Heart right ventricle (tissue), 16 donors: ENCODE data around the gene HS6ST3. TPM values are rescaled to one million over a fixed set of nuclear protein-coding genes. Genes with fewer than 3 reads are reported as not detected.

Experiments used
- ATAC-seq, 8 donors: fragments of 200-7000 bp; cut with Tn5 transposase; one replicate each; pipeline ENCODE4 v1.9.1; 2020; ENCODE audit warnings: mild to moderate bottlenecking in 8 of 8, moderate library complexity in 8 of 8, moderate number of reproducible peaks in 1 of 8
- DNase-seq, 2 donors: peaks; one replicate each; pipeline ENCODE4 v3.0.0-alpha.2; 2020
- H3K27ac ChIP-seq, 10 donors: fragments of 200-600 bp; sonication (generic) in 2 of 10; one replicate each; pipeline versions ENCODE4 v1.5.0 to v1.8.0; 2020 to 2022; ENCODE audit warnings: mild to moderate bottlenecking in 3 of 10
- H3K27me3 ChIP-seq, 7 donors: fragments of 200-600 bp; one replicate each; pipeline ENCODE4 v1.8.0; 2021 to 2022; ENCODE audit warnings: mild to moderate bottlenecking in 2 of 7
- H3K36me3 ChIP-seq, 9 donors: fragments of 200-600 bp; sonication (generic) in 1 of 9; one replicate each; pipeline versions ENCODE4 v1.5.0 to v1.8.0; 2020 to 2022; ENCODE audit warnings: mild to moderate bottlenecking in 2 of 9
- H3K4me1 ChIP-seq, 9 donors: fragments of 200-600 bp; sonication (generic) in 1 of 9; one replicate each; pipeline versions ENCODE4 v1.5.0 to v1.8.0; 2020 to 2022; ENCODE audit warnings: mild to moderate bottlenecking in 4 of 9
- H3K4me3 ChIP-seq, 10 donors: fragments of 200-600 bp; sonication (generic) in 2 of 10; one replicate each; pipeline versions ENCODE4 v1.5.0 to v1.8.0; 2020 to 2022; ENCODE audit warnings: mild to moderate bottlenecking in 7 of 10, moderate library complexity in 2 of 10
- H3K9me3 ChIP-seq, 11 donors: fragments of 200-600 bp in 10 of 11; sonication (generic) in 2 of 11; one replicate each; pipeline versions ENCODE4 v1.5.0 to v1.8.0; 2013 to 2022; ENCODE audit warnings: mild to moderate bottlenecking in 2 of 11, control low read depth in 1 of 11, moderate library complexity in 1 of 11
- WGBS, 2 donors: extraction: QIAGEN DNeasy Blood & Tissue Kit; methylation state at CpG; one replicate each; pipeline ENCODE4 v1.1.7; 2013; ENCODE audit warnings: inconsistent platforms in 1 of 2; 5-methylcytosine and 5-hydroxymethylcytosine counted together
- intact Hi-C, 10 donors: fragments of 100-400 bp; cut with DNase I; formaldehyde crosslinking; loops; one replicate each; pipeline versions ENCODE4 v1.11.1 to v1.14.2; 2022
- polyA plus RNA-seq, 2 donors: library from polyadenylated mRNA; stranded (reverse); fragments of 200-250 nt; gene quantifications; one replicate each; pipeline ENCODE4 v1.2.3, GENCODE V29; 2013
- total RNA-seq, 10 donors: library from RNA; stranded (reverse); fragmentation: NEBNext Ultra II Directional in 3 of 10; extraction: Animal tissue kit (Norgen Biotek cat#: 25700) in 3 of 10; gene quantifications; one replicate each; pipeline versions ENCODE4 v1.2.1 to v1.2.4, GENCODE V29; 2021 to 2023
- TF ChIP-seq, protein P1 (sequence below), 9 donors: fragments of 200-600 bp; sonication (generic) in 2 of 9; IDR thresholded peaks; one replicate each; pipeline versions ENCODE4 v1.5.0 to v1.8.0; 2021 to 2022; ENCODE audit warnings: antibody characterized with exemption in 9 of 9, mild to moderate bottlenecking in 5 of 9, moderate library complexity in 1 of 9
- donor health status: Arrhythmogenic right ventricular cardiomyopathy.
- donor health status: ischemic (EF 13 %, LVEDD 7.1; RV severe dilation, severe dysfunction).
- donor health status: healthy with polysubstance abuse.
- donor health status: DM: no; HTN: yes; CAD: no.
- donor health status: DM: no; HTN: no; CAD: no.
- donor health status: ischemic (EF 25% LVEDD 6.9; RV normal size, moderate dysfunction).
- donor health status: ischemic (EF 25% LVEDD 5.7; RV mildly dilated, moderate dysfunction).
- donor health status: healthy.
- donor health status: DM: yes; HTN: yes; CAD: no.
- donor health status: Ischemic cardiomyopathy.
- donor health status: ischemic (EF 35%, LVEDD 5.7; RV mildly dilated, moderate dysfunction).
- donor health status: nonischemic (EF 11% LVEDD 7.7; RV severe dilation, severe dysfunction).
- donor health status: DM: yes; HTN: yes; CAD: no.
- donor health status: PGD.
- donor health status: ischemic (EF 29% LVEDD 5.4; RV normal size, mild dysfunction).
- donor health status: nonischemic (EF 23%, LVEDD 6.1; RV moderate dilation, normal function).

The HS6ST3 gene
- total and polyA plus RNA-seq, 12 donors = 0.01 to 7.6 (median 1.2) TPM

DNA sequence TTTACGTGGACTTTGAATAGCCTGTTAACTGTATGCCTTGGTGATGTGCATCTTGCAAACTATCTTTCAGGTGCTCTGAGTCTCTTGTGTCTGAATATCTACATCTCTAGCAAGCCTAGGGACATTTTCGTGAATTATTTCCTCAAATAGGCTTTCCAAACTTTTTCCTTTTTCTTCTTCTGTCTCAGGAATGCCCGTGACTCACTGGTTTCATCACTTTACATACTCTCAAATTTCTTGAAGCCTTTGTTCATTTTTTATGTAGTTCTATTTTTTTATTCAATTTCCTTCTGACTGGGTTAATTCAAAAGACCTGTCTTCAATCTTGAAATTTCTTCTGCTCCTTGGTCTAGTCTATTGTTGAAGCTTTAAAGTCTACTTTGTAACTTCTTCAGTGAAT is 572.1 kb downstream of the HS6ST3 start:
- Histone ChIP-seq H3K36me3 (no peaks in the 10 kb centered on the region), H3K4me3 (no peak overlapping the region), H3K27me3 (no peaks in the 10 kb centered on the region), H3K4me1 (no peaks in the 10 kb centered on the region), H3K9me3 (peaks cover 0 to 36% (median 10%) of the 10 kb centered on the region in 11 donors), H3K27ac (no peak overlapping the region)
- intact Hi-C loops = no loop called here
- no peak for ATAC-seq
- TF ChIP-seq, protein P1, sequence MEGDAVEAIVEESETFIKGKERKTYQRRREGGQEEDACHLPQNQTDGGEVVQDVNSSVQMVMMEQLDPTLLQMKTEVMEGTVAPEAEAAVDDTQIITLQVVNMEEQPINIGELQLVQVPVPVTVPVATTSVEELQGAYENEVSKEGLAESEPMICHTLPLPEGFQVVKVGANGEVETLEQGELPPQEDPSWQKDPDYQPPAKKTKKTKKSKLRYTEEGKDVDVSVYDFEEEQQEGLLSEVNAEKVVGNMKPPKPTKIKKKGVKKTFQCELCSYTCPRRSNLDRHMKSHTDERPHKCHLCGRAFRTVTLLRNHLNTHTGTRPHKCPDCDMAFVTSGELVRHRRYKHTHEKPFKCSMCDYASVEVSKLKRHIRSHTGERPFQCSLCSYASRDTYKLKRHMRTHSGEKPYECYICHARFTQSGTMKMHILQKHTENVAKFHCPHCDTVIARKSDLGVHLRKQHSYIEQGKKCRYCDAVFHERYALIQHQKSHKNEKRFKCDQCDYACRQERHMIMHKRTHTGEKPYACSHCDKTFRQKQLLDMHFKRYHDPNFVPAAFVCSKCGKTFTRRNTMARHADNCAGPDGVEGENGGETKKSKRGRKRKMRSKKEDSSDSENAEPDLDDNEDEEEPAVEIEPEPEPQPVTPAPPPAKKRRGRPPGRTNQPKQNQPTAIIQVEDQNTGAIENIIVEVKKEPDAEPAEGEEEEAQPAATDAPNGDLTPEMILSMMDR (IDR thresholded peaks at IDR 0.05) = no peak
- DNase-seq = no peak
- 75 to 80% methylated on average over 3 of the region's 3 CpGs for WGBS, 2 donors

DNA sequence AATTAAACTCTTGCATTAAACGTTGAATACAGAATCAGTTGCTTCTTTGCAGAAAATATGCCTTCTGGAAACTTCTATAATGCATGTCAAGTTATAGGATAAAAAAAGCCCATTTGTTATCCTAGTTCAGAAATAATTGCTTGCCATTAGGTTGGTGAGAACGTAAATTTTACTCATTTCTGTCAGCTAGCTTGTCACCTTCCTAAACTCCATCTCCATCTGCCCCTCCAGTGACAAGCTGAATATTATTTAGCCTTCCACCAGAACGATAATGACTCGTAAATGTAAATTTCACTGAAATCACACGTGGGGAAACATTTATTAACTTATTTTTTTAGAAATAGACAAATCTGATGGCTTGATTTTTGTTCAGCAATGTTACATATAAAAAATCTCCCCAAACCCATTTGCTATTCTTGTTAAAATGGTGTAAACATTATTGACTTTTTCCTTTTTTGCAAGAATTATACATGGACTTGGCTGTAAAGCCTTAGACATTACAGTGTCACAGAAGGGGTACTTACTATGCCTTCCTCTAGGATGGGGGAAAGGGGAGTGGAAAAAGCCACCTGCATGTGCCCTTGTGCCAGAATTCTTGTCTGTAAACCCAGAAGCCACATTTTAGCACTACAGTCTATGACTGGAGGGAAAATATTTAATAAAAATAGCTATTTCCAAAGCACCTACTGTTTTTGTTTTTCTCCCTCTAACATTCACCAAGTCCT is 577.5 kb downstream of the HS6ST3 start:
- DNase-seq (no peak), ATAC-seq (no peak)
- Histone ChIP-seq H3K4me3 (no peak overlapping the region), H3K27me3 (no peaks in the 10 kb centered on the region), H3K9me3 (peaks cover 0 to 10% (median 0%) of the 10 kb centered on the region in 11 donors), H3K4me1 (no peaks in the 10 kb centered on the region), H3K27ac (no peak overlapping the region), H3K36me3 (no peaks in the 10 kb centered on the region)
- WGBS, 2 donors = 78 to 81% methylated on average over 5 of the region's 5 CpGs
- intact Hi-C loops = no loop called here
- TF ChIP-seq, protein P1 (IDR thresholded peaks at IDR 0.05) = no peak

DNA sequence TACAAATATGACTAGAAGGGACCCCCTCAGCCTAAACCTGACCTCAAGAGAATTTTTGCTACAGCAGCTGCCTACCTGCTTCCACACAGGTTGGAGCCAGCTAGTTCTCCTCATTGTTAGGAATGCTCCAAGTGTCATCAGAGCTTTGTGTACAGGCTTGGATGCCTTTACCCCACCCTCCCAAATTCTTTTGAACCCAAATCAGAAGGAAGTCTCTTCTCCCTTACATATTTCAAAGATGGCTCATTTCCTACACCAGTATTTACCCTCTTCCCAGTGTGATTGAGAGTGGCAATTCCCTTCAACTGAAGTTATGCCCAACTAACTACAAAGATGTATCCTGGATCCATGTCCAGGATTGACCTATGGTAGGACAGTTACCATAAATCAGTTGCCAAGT is 581.2 kb downstream of the HS6ST3 start:
- no peak for DNase-seq
- H3K36me3 ChIP-seq = no peaks in the 10 kb centered on the region
- H3K9me3 ChIP-seq = peaks cover 0 to 8% (median 0%) of the 10 kb centered on the region in 11 donors
- H3K4me1 ChIP-seq = no peaks in the 10 kb centered on the region
- H3K27me3 ChIP-seq = no peaks in the 10 kb centered on the region
- no peak overlapping the region for H3K27ac ChIP-seq
- intact Hi-C loops = no loop called here
- no peak overlapping the region for H3K4me3 ChIP-seq
- TF ChIP-seq, protein P1 (IDR thresholded peaks at IDR 0.05) = no peak
- no peak for ATAC-seq

DNA sequence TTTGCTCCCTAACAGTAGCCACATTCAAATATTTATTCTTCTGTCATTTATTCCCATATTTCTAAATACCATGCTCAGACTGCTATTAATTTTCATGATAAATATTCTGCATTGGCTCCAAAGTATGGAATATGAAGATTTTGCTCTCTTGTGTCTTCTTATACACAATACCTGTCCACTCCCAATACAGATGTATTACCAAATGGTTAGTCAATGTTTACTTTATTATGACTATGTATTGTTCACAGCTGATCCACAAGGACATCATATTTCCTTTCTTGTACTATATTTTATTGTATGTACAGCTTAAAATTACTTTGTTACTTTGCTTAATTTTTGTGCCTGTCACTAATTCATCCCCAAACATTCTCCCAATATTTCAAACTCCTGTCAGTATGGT is 582.1 kb downstream of the HS6ST3 start:
- ATAC-seq = no peak

More for the DNA sequence above, 582.1 kb downstream of the HS6ST3 start:
- Histone ChIP-seq H3K27me3 (no peaks in the 10 kb centered on the region), H3K9me3 (peaks cover 0 to 8% (median 0%) of the 10 kb centered on the region in 11 donors), H3K27ac (no peak overlapping the region), H3K4me3 (no peak overlapping the region), H3K36me3 (no peaks in the 10 kb centered on the region), H3K4me1 (no peaks in the 10 kb centered on the region)
- no peak for DNase-seq
- intact Hi-C loops = no loop called here
- TF ChIP-seq, protein P1 (IDR thresholded peaks at IDR 0.05) = no peak
